Measurements from ENCODE around the gene THEM5. TPM values are rescaled to one million over a fixed set of nuclear protein-coding genes. Genes with fewer than 3 reads are reported as not detected.

Gene THEM5
- total and polyA plus RNA-seq, 10 of the 15 experiments (the other 5 are each of a cell fraction or from before 2014, with no cell fraction given): 0.16 TPM; not detected in 9

- ChIA-PET POLR2A (interaction anchor here (0.5 kb wide), 1 partner anchor 199 kb away, joined by 3 read pairs; no protein-coding TSS in a partner anchor), RAD21 (ENCODE audit: unreplicated experiment) (interaction anchor here (0.7 to 2.0 kb wide), 5 partner anchors 9 to 251 kb away, joined by 3 to 10 read pairs (median 3); no protein-coding TSS in a partner anchor), CTCF (interaction anchor here (0.5 to 1.9 kb wide), 12 partner anchors 8 to 746 kb away, joined by 3 to 10 read pairs (median 3); partner anchors contain the start of gene MRPL9), SMC1A (ENCODE audit: uncharacterized antibody, unreplicated experiment) (interaction anchor here (0.8 to 1.9 kb wide), 6 partner anchors 10 to 253 kb away, joined by 3 to 12 read pairs (median 3); no protein-coding TSS in a partner anchor)
- peak; percentile 83 for ATAC-seq
- Histone ChIP-seq H3K36me3 (ENCODE audit: control insufficient read depth in 2 of 2, insufficient read depth in 2 of 2, low read length in 1 of 2) (no peaks in the 10 kb centered on the region), H2AFZ (ENCODE audit: control insufficient read depth, low read depth, low read length) (no peak overlapping the region), H3K9ac (ENCODE audit: control insufficient read depth, insufficient read depth, low read length) (no peak overlapping the region), H3K9me3 (replicated peaks; ENCODE audit: control insufficient read depth, insufficient read depth, low read length) (no peaks in the 10 kb centered on the region), H3K27me3 (replicated peaks in 1 of 2; ENCODE audit: control insufficient read depth in 2 of 2, insufficient read depth in 2 of 2, low read length in 1 of 2) (no peaks in the 10 kb centered on the region; a peak in 1 of 4 replicates), H4K20me1 (ENCODE audit: control insufficient read depth, insufficient read depth) (no peaks in the 10 kb centered on the region), H3K4me3 (no peak overlapping the region), H3K27ac (ENCODE audit: control insufficient read depth, insufficient read depth) (no peak overlapping the region), H3K4me1 (ENCODE audit: control insufficient read depth, insufficient read depth, low read length) (no peaks in the 10 kb centered on the region), H3K79me2 (ENCODE audit: control insufficient read depth, insufficient read depth, low read length) (no peaks in the 10 kb centered on the region), H3K4me2 (ENCODE audit: control insufficient read depth, insufficient read depth) (no peak overlapping the region)
- no peak for TF ChIP-seq E2F8 (IDR thresholded peaks at IDR 0.05; ENCODE audit: low read depth, partially characterized antibody)
- TF ChIP-seq KAT2A (conservative IDR thresholded peaks at IDR 0.05; ENCODE audit: control insufficient read depth, low read depth, low read length): no peak
- TF ChIP-seq SPI1 (IDR thresholded peaks at IDR 0.05; ENCODE audit: borderline replicate concordance, insufficient read depth, low read depth, low read length): peak; percentile 62; the same call in 1 of the 2 replicates
- TF ChIP-seq IKZF1 (conservative IDR thresholded peaks at IDR 0.05): 0 out of 2 replicates have a peak, but pooled peaks have one; percentile 12
- TF ChIP-seq CTCF (IDR thresholded peaks at IDR 0.05 in 2 of 3, conservative IDR thresholded peaks at IDR 0.05 in 1 of 3; ENCODE audit: control insufficient read depth in 2 of 3, extremely low read depth in 1 of 3, insufficient read depth in 1 of 3, low read depth in 3 of 3, low read length in 3 of 3): peak in 1 of 3 experiments; percentile 16; a peak in 1 of 6 replicates
- in situ Hi-C loops (cut with MboI) (no loop called here), intact Hi-C loops (cut with micrococcal nuclease; ENCODE audit: unreplicated experiment) (no loop called here)
- 17% methylated on average over 6 of the region's 6 CpGs for WGBS (ENCODE audit: insufficient coverage, insufficient replicate concordance, low lambda C conversion rate, missing lambda C conversion rate)
- no peak for DNase-seq (ENCODE audit: low read depth, low spot score)
- no TSS peak for BruUV-seq (replicated peaks)
- FAIRE-seq: no peak
These were observed 7.4 kb downstream of the THEM5 start for GRCh38 chr1:151846062-151846568.

All from GM12878 (cell line).